ENCODE data around the gene DGKI.

Gene DGKI

DNA sequence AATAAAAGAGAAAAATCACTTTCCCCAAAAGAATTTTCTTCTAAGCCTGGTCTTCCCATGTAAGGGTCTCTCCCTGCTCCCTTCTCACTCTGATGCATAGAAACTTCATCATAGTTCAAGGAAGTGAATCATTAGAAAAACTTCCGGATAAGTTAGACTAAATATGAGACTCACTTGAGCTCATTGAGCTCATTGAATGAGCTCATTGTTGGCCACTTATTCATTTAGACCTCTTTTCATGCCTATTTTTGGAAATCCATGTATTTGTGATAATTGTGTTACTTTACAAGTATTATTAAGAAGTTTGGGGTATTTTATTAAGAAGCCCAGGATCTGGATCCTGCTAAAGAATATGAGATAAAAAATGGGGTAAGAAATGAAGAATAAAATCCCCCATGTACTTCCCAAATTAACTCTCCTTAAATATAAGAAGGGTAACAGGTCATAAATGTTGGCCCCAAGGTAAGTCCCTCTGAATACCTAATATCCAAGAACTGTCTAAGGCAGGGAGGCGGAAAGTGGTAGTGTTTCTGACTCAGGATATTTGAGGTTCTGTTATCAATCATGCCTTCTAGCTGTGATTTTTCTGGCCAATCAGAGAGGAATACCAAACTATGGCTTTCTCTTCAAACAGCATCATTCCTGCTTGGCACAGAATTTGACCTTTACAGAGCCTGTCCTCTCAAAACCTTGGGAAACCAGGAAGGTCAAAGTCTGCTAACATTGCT, 266.7 kb downstream of the DGKI start:
- DNase-seq (ENCODE audit: low read depth): peak; percentile 38
- no peak overlapping the region for H3K4me3 ChIP-seq (ENCODE audit: low read length)
- TF ChIP-seq, protein P1, sequence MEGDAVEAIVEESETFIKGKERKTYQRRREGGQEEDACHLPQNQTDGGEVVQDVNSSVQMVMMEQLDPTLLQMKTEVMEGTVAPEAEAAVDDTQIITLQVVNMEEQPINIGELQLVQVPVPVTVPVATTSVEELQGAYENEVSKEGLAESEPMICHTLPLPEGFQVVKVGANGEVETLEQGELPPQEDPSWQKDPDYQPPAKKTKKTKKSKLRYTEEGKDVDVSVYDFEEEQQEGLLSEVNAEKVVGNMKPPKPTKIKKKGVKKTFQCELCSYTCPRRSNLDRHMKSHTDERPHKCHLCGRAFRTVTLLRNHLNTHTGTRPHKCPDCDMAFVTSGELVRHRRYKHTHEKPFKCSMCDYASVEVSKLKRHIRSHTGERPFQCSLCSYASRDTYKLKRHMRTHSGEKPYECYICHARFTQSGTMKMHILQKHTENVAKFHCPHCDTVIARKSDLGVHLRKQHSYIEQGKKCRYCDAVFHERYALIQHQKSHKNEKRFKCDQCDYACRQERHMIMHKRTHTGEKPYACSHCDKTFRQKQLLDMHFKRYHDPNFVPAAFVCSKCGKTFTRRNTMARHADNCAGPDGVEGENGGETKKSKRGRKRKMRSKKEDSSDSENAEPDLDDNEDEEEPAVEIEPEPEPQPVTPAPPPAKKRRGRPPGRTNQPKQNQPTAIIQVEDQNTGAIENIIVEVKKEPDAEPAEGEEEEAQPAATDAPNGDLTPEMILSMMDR (conservative IDR thresholded peaks at IDR 0.05; ENCODE audit: low read length): no peak

DNA sequence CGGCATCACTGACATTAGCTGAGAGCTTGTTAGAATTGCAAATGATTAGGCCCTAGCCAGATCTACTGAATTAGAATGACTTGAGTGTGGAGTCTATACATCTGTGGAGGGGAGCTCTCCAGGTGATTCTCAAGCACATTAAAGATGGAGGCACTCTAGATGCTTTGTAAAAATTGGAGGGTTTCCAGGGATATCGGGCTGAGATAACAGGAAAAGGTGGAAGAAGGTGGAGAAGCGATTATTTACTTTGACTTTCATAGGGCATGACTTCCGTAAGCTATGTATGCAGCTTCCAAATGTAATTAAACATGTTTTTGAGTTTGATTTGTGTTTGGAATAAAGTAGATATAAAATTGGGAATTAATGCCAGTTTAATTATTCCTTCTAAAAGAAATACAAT, 268.2 kb downstream of the DGKI start:
- TF ChIP-seq, protein P1 (conservative IDR thresholded peaks at IDR 0.05; ENCODE audit: low read length): no peak
- no peak for DNase-seq (ENCODE audit: low read depth)
- H3K4me3 ChIP-seq (ENCODE audit: low read length): no peak overlapping the region

DNA sequence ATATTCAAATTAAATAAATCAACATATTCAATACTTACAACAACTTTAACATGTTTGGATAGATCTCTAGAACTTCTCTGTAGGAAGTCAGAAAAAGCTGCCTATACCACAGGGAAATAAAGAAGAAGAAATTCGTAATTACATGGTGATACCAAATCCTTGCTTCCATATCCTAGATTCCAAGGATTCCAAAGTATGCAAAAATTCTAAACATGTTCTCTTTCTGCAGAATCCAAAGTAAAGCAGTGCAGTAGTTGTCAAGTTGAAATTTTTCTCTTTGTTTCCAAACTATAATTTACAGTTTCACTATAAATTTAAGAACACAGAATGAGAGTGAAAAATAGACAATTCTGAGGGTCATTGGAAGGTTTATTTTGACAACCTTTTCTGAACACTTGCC, 269.6 kb downstream of the DGKI start:
- peak; percentile 23 for DNase-seq (ENCODE audit: low read depth)
- H3K4me3 ChIP-seq (ENCODE audit: low read length): no peak overlapping the region
- TF ChIP-seq, protein P1 (conservative IDR thresholded peaks at IDR 0.05; ENCODE audit: low read length): no peak

DNA sequence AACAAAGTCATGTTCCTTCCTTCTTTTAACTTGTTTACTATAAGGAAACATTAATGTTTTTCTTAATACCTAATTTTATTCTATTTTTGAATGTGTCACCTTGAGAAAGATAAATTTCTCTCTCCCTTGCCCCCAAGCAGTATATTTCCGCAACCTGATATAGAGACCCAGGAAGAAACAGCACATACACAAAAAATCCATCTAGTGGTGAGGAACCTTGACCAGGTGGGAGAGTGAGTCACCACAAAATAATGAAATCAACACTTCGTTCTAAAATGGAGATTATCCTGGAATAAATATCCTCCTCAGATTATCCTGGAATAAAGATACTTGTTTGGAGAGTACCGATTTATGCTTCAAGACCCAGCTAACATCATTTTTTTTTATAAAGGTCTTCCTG, 270.3 kb downstream of the DGKI start:
- no peak for DNase-seq (ENCODE audit: low read depth)
- H3K4me3 ChIP-seq (ENCODE audit: low read length): no peak overlapping the region
- TF ChIP-seq, protein P1 (conservative IDR thresholded peaks at IDR 0.05; ENCODE audit: low read length): no peak

DNA sequence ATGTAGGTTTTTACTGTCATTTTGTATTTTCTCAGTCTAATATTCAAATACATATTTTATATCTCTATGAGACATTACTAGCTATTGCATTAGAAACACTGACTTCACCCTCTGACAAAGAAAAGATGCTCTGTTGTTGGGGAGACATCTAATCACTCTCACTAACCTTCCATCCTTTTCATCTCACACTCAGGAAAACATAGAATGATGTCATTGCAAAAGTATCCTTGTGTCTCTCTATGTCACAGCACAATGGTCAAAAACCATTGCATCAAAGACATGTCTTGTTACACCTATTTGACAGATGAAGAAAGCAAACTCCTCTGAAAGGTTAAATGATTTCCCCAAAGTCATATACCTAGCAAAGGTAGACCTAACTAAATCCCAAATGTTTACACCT, 272.0 kb downstream of the DGKI start:
- TF ChIP-seq, protein P1 (conservative IDR thresholded peaks at IDR 0.05; ENCODE audit: low read length): no peak
- DNase-seq (ENCODE audit: low read depth): no peak
- no peak overlapping the region for H3K4me3 ChIP-seq (ENCODE audit: low read length)

DNA sequence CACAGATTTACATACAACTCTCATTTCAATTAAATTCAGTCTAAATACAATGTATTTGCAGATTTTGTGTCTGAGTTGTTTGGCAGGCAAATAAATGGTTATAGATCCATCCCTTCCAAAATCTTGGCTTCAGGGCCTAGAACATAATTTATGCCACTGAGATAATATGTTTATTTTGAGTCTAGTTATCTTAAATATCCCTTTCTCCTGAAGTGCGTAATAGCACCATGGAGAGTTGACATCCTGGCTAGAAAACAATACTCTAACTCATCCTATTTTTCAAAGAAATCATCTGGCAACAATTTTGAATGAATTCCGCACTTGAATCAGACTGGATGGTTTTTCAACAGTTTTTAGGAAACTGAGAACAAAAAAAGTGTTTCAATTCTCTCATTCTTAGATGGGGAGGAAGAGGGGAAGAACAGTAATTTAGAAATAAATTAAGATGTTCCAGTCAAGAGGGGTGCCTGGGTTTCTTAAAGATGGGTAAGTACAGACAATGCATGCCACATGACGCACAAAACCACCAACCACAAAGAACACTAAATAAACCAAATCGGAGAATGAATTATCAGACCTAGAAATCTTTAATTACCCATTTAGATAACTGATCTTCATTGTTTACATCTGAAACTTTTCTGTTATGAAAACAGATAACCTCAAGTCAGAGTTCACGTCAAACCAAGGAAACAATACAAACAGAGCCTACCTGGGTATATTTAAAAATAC, 274.6 kb downstream of the DGKI start:
- H3K4me3 ChIP-seq (ENCODE audit: low read length): no peak overlapping the region
- TF ChIP-seq, protein P1 (conservative IDR thresholded peaks at IDR 0.05; ENCODE audit: low read length): no peak
- DNase-seq (ENCODE audit: low read depth): no peak

DNA sequence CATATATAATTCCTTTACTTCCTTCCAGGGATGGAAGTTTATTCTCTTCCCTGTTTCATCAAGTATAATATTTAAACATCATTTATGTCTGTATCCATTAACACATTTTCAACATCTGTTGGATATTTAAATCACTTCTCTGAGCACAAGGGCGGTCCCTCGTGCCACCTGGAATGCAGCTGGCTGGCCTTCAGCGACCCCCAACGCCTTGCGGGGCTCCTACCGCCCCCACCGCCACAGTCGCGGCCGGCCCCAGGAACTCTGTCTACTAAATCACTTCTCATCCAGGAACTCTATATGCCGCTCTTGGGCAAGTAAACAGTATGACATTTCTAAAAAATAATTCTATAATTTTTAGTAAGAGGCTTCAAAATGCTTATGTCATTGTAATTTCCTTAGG, 282.1 kb downstream of the DGKI start:
- H3K4me3 ChIP-seq (ENCODE audit: low read length): no peak overlapping the region
- TF ChIP-seq, protein P1 (conservative IDR thresholded peaks at IDR 0.05; ENCODE audit: low read length): no peak
- no peak for DNase-seq (ENCODE audit: low read depth)
